Activated T-helper 1 cell treated with anti-CD3 and anti-CD28 coated beads, Interleukin-12 subunit alpha, Interleukin-12 subunit beta, Interleukin-2, Interleukin-4 antibody, amounts not matched to agents 30 ng/mL and 10 ng/mL and 1 ng/mL, durations not matched to agents 14 hours and 24 hours and 36 hours (primary cell): Measurements from ENCODE around the gene PCAT6. TPM values are rescaled to one million over a fixed set of nuclear protein-coding genes. Genes with fewer than 3 reads are reported as not detected.

ENCODE experiments used
- DNase-seq: peaks from one replicate; pipeline ENCODE4 v3.0.0; 2021; ENCODE audit warnings: low spot score
- H3K27ac Mint-ChIP-seq: one replicate; pipeline ENCODE4 v1.8.0; 2021; ENCODE audit warnings: mild to moderate bottlenecking, mixed read lengths
- H3K27me3 Mint-ChIP-seq: one replicate; pipeline ENCODE4 v1.8.0; 2022; ENCODE audit warnings: mild to moderate bottlenecking, moderate library complexity, mixed read lengths; ENCODE audit not compliant: insufficient read depth
- H3K36me3 Mint-ChIP-seq: one replicate; pipeline ENCODE4 v1.8.0; 2021; ENCODE audit warnings: low read depth, mixed read lengths
- H3K4me1 Mint-ChIP-seq: one replicate; pipeline ENCODE4 v1.8.0; 2021; ENCODE audit warnings: low read depth, mixed read lengths
- H3K4me3 Mint-ChIP-seq: one replicate; pipeline ENCODE4 v1.8.0; 2021; ENCODE audit warnings: mild to moderate bottlenecking, moderate library complexity, mixed read lengths
- H3K9me3 Mint-ChIP-seq: one replicate; pipeline ENCODE4 v1.8.0; 2021; ENCODE audit warnings: mixed read lengths
- intact Hi-C: fragments of 100-400 bp; cut with micrococcal nuclease; formaldehyde crosslinking; loops from one replicate; pipeline ENCODE4 v1.15.1; 2024
- total RNA-seq: library from RNA; stranded (reverse); gene quantifications from 2 replicates; pipeline ENCODE4 v1.2.3, GENCODE V29; 2022

PCAT6 gene
- total RNA-seq, 1 donor from 2014 or later: 1.7 TPM

DNA sequence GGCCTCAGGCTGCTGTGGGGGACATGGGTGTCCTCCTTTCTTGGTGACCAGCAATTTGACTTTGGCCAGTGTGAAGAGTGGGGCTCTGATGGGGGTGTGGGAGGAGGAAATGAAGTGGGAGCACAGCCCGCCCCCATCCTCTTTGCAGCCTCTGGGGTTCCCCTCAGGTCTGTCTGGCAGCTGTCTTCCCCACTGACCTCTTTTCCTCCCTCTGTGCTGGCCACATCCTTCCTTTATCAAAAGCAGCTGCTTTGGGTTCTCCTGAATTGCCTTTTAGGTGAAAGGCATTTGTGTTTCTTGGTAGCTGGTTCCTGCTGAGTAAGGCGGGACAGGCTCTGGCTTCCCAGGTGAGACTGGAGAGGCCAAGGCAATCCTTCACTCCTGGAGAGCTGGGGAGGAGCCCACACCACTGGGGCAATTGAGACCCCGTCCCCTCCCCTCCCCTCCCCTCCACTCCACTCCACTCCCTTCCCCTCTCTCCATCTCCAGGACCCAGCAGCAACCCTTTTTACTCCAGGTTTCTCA lies 24.9 kb downstream of the PCAT6 start:
- intact Hi-C loops: loop anchor here (2.0 to 5.0 kb wide), 4 partner anchors 25 to 53 kb away; partner anchors contain the start of genes PCAT6 and RABIF
- H3K4me1 Mint-ChIP-seq: peaks cover 71% of the 10 kb centered on the region
- H3K27ac Mint-ChIP-seq: peak overlapping the region; percentile 82
- DNase-seq: peak; percentile 53
- no peaks in the 10 kb centered on the region for H3K27me3 Mint-ChIP-seq
- no peaks in the 10 kb centered on the region for H3K9me3 Mint-ChIP-seq
- peaks cover 4% of the 10 kb centered on the region for H3K36me3 Mint-ChIP-seq
- H3K4me3 Mint-ChIP-seq: peak overlapping the region; percentile 63

DNA sequence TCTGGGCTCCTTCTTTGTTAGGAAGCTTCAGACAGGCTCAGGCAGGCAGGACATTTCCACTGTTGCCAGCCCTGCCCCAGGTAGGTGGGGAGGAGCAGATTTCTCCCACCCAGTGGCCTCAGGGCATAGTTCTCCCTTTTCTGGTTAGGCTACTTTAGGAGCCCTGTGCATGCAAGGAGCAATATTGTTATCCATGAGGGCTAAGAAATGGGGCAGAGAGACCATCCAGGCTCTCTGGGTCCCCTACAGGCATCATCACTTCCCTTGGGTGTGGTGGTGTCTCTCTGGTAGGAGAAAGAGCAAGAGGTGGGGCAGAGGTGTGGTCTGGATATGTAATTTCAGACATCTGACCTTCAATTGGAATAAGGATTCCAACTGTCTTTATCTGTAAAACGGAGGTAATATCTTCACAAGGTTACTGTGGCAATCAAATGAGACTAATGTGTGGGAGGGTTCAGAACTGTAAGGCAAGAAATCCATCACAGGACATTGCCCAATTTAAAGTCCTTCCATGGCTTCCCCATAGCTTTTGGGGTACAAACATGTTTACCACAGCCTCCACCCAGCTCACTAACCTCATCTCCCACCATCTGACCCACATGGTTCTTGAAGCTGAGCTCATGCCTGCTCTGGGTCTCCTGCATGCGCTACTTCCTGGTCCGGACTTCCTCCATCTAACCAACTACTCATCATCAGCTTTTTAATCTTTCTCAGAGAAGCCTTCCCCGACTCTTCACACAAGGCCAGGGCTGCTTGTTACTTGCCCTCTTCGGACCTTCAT lies 26.1 kb downstream of the PCAT6 start:
- intact Hi-C loops: loop anchor here (5.0 kb wide), 1 partner anchor 35 kb away; no protein-coding TSS in a partner anchor
- Mint-ChIP-seq H3K4me3 (peak overlapping the region; percentile 63), H3K9me3 (no peaks in the 10 kb centered on the region), H3K27ac (peak overlapping the region; percentile 83), H3K4me1 (peaks cover 64% of the 10 kb centered on the region), H3K27me3 (no peaks in the 10 kb centered on the region), H3K36me3 (peaks cover 4% of the 10 kb centered on the region)
- no peak for DNase-seq

- peaks cover 54% of the 10 kb centered on the region for H3K4me1 Mint-ChIP-seq
- intact Hi-C loops: loop anchor here (5.0 kb wide), 1 partner anchor 36 kb away; no protein-coding TSS in a partner anchor
- peak overlapping the region; percentile 63 for H3K27ac Mint-ChIP-seq
- H3K27me3 Mint-ChIP-seq: no peaks in the 10 kb centered on the region
- no peaks in the 10 kb centered on the region for H3K9me3 Mint-ChIP-seq
- no peak for DNase-seq
- H3K36me3 Mint-ChIP-seq: peaks cover 4% of the 10 kb centered on the region
- peak overlapping the region; percentile 30 for H3K4me3 Mint-ChIP-seq
Measured at GRCh38 chr1:202837746-202838262, 27.1 kb downstream of the PCAT6 start.

- no peak overlapping the region for H3K4me3 Mint-ChIP-seq
- intact Hi-C loops: no loop called here
- H3K27ac Mint-ChIP-seq: no peak overlapping the region
- DNase-seq: no peak
- no peaks in the 10 kb centered on the region for H3K9me3 Mint-ChIP-seq
- H3K36me3 Mint-ChIP-seq: no peaks in the 10 kb centered on the region
- peaks cover 27% of the 10 kb centered on the region for H3K4me1 Mint-ChIP-seq
- H3K27me3 Mint-ChIP-seq: peaks cover 2% of the 10 kb centered on the region
Measured at GRCh38 chr1:202843081-202843480, 32.3 kb downstream of the PCAT6 start.

DNA sequence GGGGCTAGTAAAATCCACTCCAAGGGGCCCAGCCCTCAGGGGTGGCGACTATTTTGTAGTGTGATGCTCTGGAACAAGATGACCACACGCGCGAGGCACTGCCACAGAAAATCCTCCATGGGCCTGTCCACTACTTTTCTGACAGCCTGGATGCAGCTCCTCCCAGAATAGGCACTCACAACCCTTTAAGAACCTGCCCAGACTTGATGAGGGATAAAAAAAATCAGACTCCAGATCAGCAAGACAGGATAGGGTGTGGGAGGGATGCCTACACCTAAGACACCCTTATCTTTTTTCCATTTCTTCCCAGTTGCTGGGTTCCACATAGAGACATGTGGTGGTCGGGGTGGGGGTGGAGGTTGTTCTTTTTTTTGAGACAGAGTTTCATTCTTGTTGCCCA lies 33.5 kb downstream of the PCAT6 start:
- H3K4me3 Mint-ChIP-seq: no peak overlapping the region
- H3K27me3 Mint-ChIP-seq: peaks cover 2% of the 10 kb centered on the region
- no peak overlapping the region for H3K27ac Mint-ChIP-seq
- DNase-seq: no peak
- intact Hi-C loops: no loop called here
- peaks cover 36% of the 10 kb centered on the region for H3K4me1 Mint-ChIP-seq
- H3K36me3 Mint-ChIP-seq: no peaks in the 10 kb centered on the region
- no peaks in the 10 kb centered on the region for H3K9me3 Mint-ChIP-seq

- intact Hi-C loops: no loop called here
- no peaks in the 10 kb centered on the region for H3K9me3 Mint-ChIP-seq
Measured at GRCh38 chr1:202844935-202845334, 34.2 kb downstream of the PCAT6 start.

GRCh38 chr1:202848191-202848542 lies 37.4 kb downstream of the PCAT6 start:
- H3K4me3 Mint-ChIP-seq: peak overlapping the region; percentile 43
- H3K9me3 Mint-ChIP-seq: no peaks in the 10 kb centered on the region
- H3K27ac Mint-ChIP-seq: peak overlapping the region; percentile 65
- no peak for DNase-seq
- peaks cover 55% of the 10 kb centered on the region for H3K4me1 Mint-ChIP-seq
- intact Hi-C loops: loop anchor here (1.0 kb wide), 2 partner anchors 38 to 42 kb away; partner anchors contain the start of gene PCAT6
- no peaks in the 10 kb centered on the region for H3K36me3 Mint-ChIP-seq
- H3K27me3 Mint-ChIP-seq: peaks cover 2% of the 10 kb centered on the region

More at GRCh38 chr1:202844935-202845334, 34.2 kb downstream of the PCAT6 start:
- Mint-ChIP-seq H3K36me3 (no peaks in the 10 kb centered on the region), H3K27me3 (peaks cover 2% of the 10 kb centered on the region), H3K4me3 (no peak overlapping the region), H3K27ac (no peak overlapping the region), H3K4me1 (peaks cover 37% of the 10 kb centered on the region)
- DNase-seq: no peak

- H3K27ac Mint-ChIP-seq: no peak overlapping the region
- no peak overlapping the region for H3K4me3 Mint-ChIP-seq
- H3K4me1 Mint-ChIP-seq: peaks cover 44% of the 10 kb centered on the region
- no peaks in the 10 kb centered on the region for H3K36me3 Mint-ChIP-seq
- no peaks in the 10 kb centered on the region for H3K9me3 Mint-ChIP-seq
- intact Hi-C loops: no loop called here
- peaks cover 2% of the 10 kb centered on the region for H3K27me3 Mint-ChIP-seq
- no peak for DNase-seq
Measured at GRCh38 chr1:202850593-202851362, 40.0 kb downstream of the PCAT6 start.

- no peaks in the 10 kb centered on the region for H3K36me3 Mint-ChIP-seq
- intact Hi-C loops: loop anchor here (1.0 kb wide), 2 partner anchors 9 to 102 kb away; no protein-coding TSS in a partner anchor
- no peaks in the 10 kb centered on the region for H3K9me3 Mint-ChIP-seq
- peaks cover 37% of the 10 kb centered on the region for H3K4me1 Mint-ChIP-seq
- H3K27me3 Mint-ChIP-seq: peaks cover 2% of the 10 kb centered on the region
- no peak for DNase-seq
- no peak overlapping the region for H3K4me3 Mint-ChIP-seq
- peak overlapping the region; percentile 18 for H3K27ac Mint-ChIP-seq
Measured at GRCh38 chr1:202852163-202852904, 41.6 kb downstream of the PCAT6 start.

GRCh38 chr1:202854787-202855186 lies 44.0 kb downstream of the PCAT6 start:
- H3K27me3 Mint-ChIP-seq: peaks cover 5% of the 10 kb centered on the region
- H3K36me3 Mint-ChIP-seq: peaks cover 3% of the 10 kb centered on the region
- no peak overlapping the region for H3K4me3 Mint-ChIP-seq
- H3K27ac Mint-ChIP-seq: no peak overlapping the region
- H3K4me1 Mint-ChIP-seq: peaks cover 18% of the 10 kb centered on the region
- no peak for DNase-seq
- H3K9me3 Mint-ChIP-seq: no peaks in the 10 kb centered on the region
- intact Hi-C loops: no loop called here

- intact Hi-C loops: no loop called here
- Mint-ChIP-seq H3K9me3 (no peaks in the 10 kb centered on the region), H3K27me3 (peaks cover 16% of the 10 kb centered on the region), H3K4me3 (no peak overlapping the region), H3K36me3 (peaks cover 3% of the 10 kb centered on the region), H3K27ac (no peak overlapping the region), H3K4me1 (peaks cover 15% of the 10 kb centered on the region)
- no peak for DNase-seq
Measured at GRCh38 chr1:202856014-202856413, 45.3 kb downstream of the PCAT6 start.

GRCh38 chr1:202857136-202857610 lies 46.4 kb downstream of the PCAT6 start:
- Mint-ChIP-seq H3K4me1 (peaks cover 20% of the 10 kb centered on the region), H3K36me3 (peaks cover 3% of the 10 kb centered on the region), H3K9me3 (no peaks in the 10 kb centered on the region), H3K27ac (no peak overlapping the region), H3K4me3 (no peak overlapping the region), H3K27me3 (peaks cover 25% of the 10 kb centered on the region)
- intact Hi-C loops: no loop called here
- no peak for DNase-seq
